HCT116 (cell line): Measurements from ENCODE around the gene RAB3IP.

ENCODE experiments used
- CTCF ChIP-seq, 3 experiments: fragments of 200-600 bp in 1 of 3; sonication (generic) in 1 of 3; IDR thresholded peaks in 2 of 3; conservative IDR thresholded peaks in 1 of 3; 2 replicates each; pipeline ENCODE4 v1.5.1; 2012 to 2017; ENCODE audit warnings: low read depth in 2 of 3, low read length in 2 of 3, antibody characterized with exemption in 1 of 3, borderline replicate concordance in 1 of 3, control low read depth in 1 of 3, mild to moderate bottlenecking in 1 of 3, mixed read lengths in 1 of 3, mixed run types in 1 of 3, moderate library complexity in 1 of 3; ENCODE audit not compliant: insufficient read depth in 1 of 3
- EGR1 ChIP-seq: IDR thresholded peaks from 2 replicates; pipeline ENCODE4 v1.6.1; 2012; ENCODE audit warnings: low read depth
- ELF1 ChIP-seq: IDR thresholded peaks from 2 replicates; pipeline ENCODE4 v1.6.1; 2012; ENCODE audit warnings: low read depth, borderline replicate concordance
- EZH2phosphoT487 ChIP-seq: fragments of 200-600 bp; IDR thresholded peaks from 2 replicates; pipeline ENCODE4 v1.6.1; 2018; ENCODE audit warnings: antibody characterized with exemption, borderline replicate concordance
- POLR2A ChIP-seq: IDR thresholded peaks from 2 replicates; pipeline ENCODE4 v1.7.0; 2011; ENCODE audit warnings: borderline replicate concordance; ENCODE audit not compliant: insufficient read depth, insufficient read length; ENCODE audit errors: extremely low read depth
- POLR2AphosphoS5 ChIP-seq: IDR thresholded peaks from 2 replicates; pipeline ENCODE4 v1.6.1; 2011; ENCODE audit warnings: mild to moderate bottlenecking, low read depth, low read length, moderate library complexity
- REST ChIP-seq: IDR thresholded peaks from 2 replicates; pipeline ENCODE4 v1.6.1; 2012; ENCODE audit warnings: low read depth

- no peak for TF ChIP-seq REST
- TF ChIP-seq POLR2AphosphoS5, result no peak
- no peak for TF ChIP-seq EGR1
- TF ChIP-seq POLR2A, result no peak
- no peak for TF ChIP-seq ELF1
- no peak for TF ChIP-seq CTCF (IDR thresholded peaks at IDR 0.05 in 2 of 3, conservative IDR thresholded peaks at IDR 0.05 in 1 of 3; ENCODE audit: borderline replicate concordance in 1 of 3, insufficient read depth in 1 of 3, low read depth in 2 of 3, low read length in 2 of 3)
- TF ChIP-seq EZH2phosphoT487, result no peak
Measured at GRCh38 chr12:69719336-69720316, 19.0 kb upstream of the RAB3IP start.
